Eye (tissue), 1 donor: ENCODE results near the gene MAGI1.

Source experiments
- DNase-seq: peaks from one replicate; pipeline ENCODE4 v3.0.0-alpha.2; 2015

MAGI1 gene

GRCh38 chr3:65335587-65335986 lies 703.1 kb downstream of the MAGI1 start:
- DNase-seq = no peak

DNA sequence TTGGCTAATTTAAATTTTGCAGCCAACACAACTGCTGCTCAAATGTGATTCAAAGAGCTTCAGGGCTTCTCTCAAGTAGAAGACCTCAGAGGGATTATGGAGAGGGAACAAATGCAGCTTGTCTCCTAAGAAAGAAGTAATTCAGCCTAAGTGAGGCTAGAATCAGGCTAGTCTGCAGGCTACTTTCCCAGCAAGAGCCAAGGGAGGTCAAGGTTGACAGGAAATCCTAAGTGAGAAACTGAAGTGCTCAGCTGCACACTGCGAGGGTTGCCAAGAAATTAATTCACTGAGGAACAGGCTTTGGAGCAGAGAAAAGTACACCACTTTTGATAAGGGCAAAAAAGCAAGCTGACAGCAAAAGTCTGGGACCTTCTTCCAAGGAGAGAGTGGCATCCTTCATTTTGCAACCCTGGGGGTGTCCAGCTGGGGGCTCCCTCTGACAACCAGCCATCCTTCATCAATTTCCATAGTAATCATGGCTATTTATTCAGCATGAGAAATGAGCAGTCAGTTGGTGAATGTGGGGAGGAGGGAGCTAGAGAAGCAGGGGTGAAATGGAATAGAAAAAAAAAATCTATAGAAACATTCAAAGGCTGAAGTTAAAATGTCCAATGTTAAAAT lies 704.6 kb downstream of the MAGI1 start:
- peak; percentile 67 for DNase-seq

GRCh38 chr3:65331730-65332129 lies 707.0 kb downstream of the MAGI1 start:
- no peak for DNase-seq

- no peak for DNase-seq
These were observed 708.6 kb downstream of the MAGI1 start for GRCh38 chr3:65330072-65330471.

DNA sequence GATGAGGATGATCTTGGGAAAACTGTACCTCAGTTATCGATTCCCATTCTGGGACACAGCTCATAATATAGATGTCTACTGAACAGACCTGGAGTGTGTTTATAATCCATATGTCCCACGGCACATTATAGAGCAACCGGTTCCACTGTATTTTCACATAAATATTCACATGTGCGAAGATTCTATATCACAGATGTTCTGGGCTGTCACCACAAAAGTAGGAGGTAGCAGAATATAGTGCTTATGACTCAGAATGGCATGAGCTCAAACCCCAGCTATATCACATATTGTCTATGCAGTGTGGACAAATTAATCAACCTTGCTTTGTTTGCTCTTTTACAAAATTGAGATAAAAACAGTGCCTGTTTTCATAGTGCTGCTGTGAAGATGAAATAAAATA lies 710.6 kb downstream of the MAGI1 start:
- DNase-seq = no peak

GRCh38 chr3:65326574-65326973 lies 712.1 kb downstream of the MAGI1 start:
- no peak for DNase-seq

GRCh38 chr3:65322910-65323309 lies 715.8 kb downstream of the MAGI1 start:
- no peak for DNase-seq

DNA sequence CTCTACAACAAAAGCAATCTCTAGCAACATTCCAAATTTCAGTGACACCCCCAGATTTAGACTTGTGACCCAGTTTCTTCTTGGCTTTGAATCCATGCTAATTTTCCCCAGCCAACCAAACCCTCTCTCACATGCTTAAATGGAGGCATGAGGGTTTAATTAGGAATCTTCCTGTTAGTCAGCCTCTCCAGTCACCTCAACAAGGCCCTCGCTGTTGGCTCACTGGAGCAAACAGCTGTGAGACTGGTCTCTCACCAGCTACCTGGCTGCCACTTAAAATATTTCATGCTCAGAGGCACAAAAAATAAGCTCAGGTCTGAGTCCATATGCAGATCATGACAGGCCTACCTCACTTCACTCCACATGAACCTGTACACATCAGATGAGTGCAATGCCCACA lies 720.5 kb downstream of the MAGI1 start:
- DNase-seq = no peak

DNA sequence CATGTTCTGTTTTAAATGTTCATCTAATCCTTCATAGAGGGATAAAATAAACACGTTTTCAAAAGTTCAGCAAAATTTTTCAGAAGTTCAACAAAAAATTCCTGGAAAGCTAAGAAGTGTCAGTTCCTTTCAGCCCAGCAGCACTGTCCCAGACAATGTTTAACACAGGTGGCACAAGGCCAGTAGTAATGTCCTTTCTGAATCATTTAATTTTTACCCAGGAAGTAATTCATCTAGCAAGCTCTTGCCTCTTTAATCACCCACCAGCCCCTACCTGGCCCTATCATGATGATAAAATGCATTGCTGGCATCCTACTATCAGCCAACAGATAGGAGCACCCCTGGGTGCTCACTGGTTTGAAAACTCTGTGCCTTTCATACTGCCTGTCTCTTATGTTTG lies 723.8 kb downstream of the MAGI1 start:
- DNase-seq = no peak

DNA sequence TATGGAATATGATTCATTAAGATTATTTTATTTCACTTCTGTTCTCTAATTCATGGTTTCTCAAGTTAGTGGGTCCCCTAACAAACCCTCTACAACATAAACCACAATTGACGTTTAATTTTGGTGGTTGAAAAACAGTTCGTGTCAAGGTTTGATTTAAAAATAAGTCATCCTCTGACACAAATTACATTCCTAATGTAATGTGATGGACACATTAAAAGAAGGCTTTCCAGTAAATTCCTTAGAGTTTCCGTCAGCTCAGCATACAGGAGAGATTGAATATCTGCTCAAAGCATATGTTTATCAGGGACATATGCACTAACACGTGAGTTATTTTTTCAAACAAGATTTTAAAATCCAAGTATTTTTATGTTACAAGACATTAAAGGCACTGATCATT lies 724.4 kb downstream of the MAGI1 start:
- DNase-seq = no peak

DNA sequence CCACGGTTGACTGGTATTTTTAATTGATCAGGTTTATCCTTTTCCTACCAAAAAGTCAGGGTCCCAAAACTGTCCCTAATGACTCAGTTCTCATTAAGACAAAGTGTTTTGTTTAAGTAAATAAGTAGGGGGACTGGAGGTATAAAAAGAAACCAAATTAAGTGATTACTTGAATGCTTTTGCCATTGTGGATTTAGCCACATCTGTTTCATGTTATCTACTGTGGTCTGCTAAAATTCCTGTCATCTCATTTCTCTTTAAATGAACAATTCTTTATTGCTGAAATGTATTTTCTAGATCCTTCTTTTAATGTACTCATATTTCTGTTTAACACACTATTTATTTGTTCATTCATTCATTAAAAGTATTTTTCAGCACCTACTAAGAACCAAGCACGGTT lies 725.1 kb downstream of the MAGI1 start:
- DNase-seq = no peak

DNA sequence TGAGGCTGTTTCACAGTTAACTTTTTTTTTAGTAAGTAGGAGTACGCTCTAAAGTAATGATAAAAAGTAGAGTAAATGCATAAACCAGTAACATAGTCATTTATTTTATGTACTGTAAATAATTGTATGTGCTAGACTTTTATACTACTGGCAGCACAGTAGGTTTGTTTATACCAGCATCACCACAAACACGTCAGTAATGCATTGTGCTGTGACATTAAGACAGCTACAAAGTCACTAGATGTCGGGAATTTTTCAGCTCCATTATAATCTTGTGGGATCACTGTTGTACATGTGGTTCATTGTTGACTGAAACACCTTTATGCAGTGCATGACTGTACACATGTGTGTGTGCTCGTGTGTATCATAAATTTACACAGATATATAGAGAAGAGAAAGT lies 732.9 kb downstream of the MAGI1 start:
- no peak for DNase-seq
